Calu3 (cell line): ENCODE measurements around the gene ANXA4. TPM values are rescaled to one million over a fixed set of nuclear protein-coding genes. Genes with fewer than 3 reads are reported as not detected.

Experiments used
- BruUV-seq: library from RNA; stranded (reverse); fragments of 400-500 nt; replicated peaks from 2 replicates; lab custom pipeline; 2021; lab: Mats Ljungman, UMichigan
- CTCF ChIA-PET: fragments of 300-600 bp; sonication (Branson Sonifier 250); formaldehyde crosslinking; loops from one replicate; lab custom pipeline; 2022; ENCODE audit warnings: antibody characterized with exemption; lab: Charles Lee
- DNase-seq: peaks from one replicate; pipeline ENCODE4 v3.0.0; 2022
- H3K27ac Mint-ChIP-seq: one replicate; pipeline ENCODE4 v1.8.0; 2022; ENCODE audit warnings: mixed read lengths; ENCODE audit not compliant: unreplicated experiment
- H3K27me3 Mint-ChIP-seq: one replicate; pipeline ENCODE4 v1.8.0; 2022; ENCODE audit warnings: mixed read lengths; ENCODE audit not compliant: unreplicated experiment
- H3K36me3 Mint-ChIP-seq: one replicate; pipeline ENCODE4 v1.8.0; 2022; ENCODE audit warnings: mild to moderate bottlenecking, moderate library complexity, mixed read lengths; ENCODE audit not compliant: insufficient read depth, unreplicated experiment
- H3K4me1 Mint-ChIP-seq: one replicate; pipeline ENCODE4 v1.8.0; 2022; ENCODE audit warnings: mild to moderate bottlenecking, low read depth, mixed read lengths; ENCODE audit not compliant: unreplicated experiment
- H3K4me3 Mint-ChIP-seq: one replicate; pipeline ENCODE4 v1.8.0; 2022; ENCODE audit warnings: mild to moderate bottlenecking, low read depth, moderate library complexity, mixed read lengths; ENCODE audit not compliant: unreplicated experiment
- H3K9me3 Mint-ChIP-seq: one replicate; pipeline ENCODE4 v1.8.0; 2022; ENCODE audit warnings: low read depth, mixed read lengths; ENCODE audit not compliant: unreplicated experiment
- intact Hi-C: fragments of 100-400 bp; cut with micrococcal nuclease; formaldehyde crosslinking; loops from one replicate; pipeline ENCODE4 v1.10.0; 2022; ENCODE audit not compliant: unreplicated experiment
- total RNA-seq: library from RNA; stranded (reverse); gene quantifications from 2 replicates; pipeline ENCODE4 v1.2.3, GENCODE V29; 2022
- TF ChIP-seq, protein P1 (sequence below): fragments of 200-600 bp; IDR thresholded peaks from one replicate; pipeline ENCODE4 v1.8.0; 2022; ENCODE audit warnings: antibody characterized with exemption; ENCODE audit not compliant: unreplicated experiment

Gene ANXA4
- total RNA-seq, 1 experiment from 2014 or later = 1,439 TPM

DNA sequence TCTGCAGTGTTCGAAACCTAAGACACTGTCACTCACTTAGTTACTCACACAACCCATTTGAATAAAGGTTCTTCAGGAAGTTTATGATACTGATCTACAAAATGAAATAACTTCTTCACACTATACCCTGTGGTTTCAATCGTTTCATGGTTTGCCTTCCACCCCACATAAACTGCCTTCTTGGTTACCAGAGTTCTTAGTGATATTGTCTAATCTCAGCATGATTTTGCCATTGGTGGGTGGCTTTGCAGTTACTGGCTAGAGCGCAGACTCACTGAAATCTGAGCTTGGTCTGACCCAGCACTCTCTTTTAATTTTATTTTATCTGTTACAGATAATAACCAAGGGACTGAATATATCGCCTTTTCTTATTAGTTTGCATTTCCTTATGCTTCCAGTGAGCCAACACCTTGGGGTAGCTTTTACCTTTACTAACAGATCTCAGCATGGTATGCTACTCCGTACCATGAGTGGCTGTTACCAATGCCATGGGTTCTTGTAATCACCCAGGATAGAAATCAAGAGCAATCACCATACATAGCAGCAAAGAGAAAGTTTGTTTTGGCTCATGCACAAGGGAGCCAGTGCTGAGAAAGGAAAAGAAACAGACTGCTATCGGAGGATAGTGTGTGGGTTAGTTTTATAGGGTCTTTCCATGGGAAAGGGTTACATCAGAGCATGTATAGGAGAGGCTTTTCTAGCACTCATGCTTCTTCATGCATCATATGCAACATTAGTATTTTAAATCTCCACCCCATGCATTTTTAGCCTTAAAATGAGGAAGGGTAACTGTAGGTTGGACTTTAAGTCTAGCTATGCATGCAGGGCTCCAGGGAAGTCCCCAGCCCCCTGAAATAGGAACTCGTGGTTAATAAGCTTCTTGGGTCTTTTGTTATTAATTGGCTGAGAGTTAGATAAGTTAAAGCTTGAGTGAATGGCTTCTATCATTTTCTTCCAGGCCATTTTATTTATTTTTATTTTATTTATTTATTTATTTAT lies 33.3 kb downstream of the ANXA4 start:
- no peak for DNase-seq
- no TSS peak for BruUV-seq
- Mint-ChIP-seq H3K27me3 (no peaks in the 10 kb centered on the region), H3K4me1 (peaks cover 84% of the 10 kb centered on the region), H3K36me3 (peaks cover 84% of the 10 kb centered on the region), H3K9me3 (no peaks in the 10 kb centered on the region), H3K4me3 (peak overlapping the region; percentile 27), H3K27ac (peak overlapping the region; percentile 94)
- intact Hi-C loops = no loop called here
- CTCF ChIA-PET = interaction anchor here (1.5 kb wide), 1 partner anchor 9 kb away, joined by 5 read pairs; no protein-coding TSS in a partner anchor
- TF ChIP-seq, protein P1, sequence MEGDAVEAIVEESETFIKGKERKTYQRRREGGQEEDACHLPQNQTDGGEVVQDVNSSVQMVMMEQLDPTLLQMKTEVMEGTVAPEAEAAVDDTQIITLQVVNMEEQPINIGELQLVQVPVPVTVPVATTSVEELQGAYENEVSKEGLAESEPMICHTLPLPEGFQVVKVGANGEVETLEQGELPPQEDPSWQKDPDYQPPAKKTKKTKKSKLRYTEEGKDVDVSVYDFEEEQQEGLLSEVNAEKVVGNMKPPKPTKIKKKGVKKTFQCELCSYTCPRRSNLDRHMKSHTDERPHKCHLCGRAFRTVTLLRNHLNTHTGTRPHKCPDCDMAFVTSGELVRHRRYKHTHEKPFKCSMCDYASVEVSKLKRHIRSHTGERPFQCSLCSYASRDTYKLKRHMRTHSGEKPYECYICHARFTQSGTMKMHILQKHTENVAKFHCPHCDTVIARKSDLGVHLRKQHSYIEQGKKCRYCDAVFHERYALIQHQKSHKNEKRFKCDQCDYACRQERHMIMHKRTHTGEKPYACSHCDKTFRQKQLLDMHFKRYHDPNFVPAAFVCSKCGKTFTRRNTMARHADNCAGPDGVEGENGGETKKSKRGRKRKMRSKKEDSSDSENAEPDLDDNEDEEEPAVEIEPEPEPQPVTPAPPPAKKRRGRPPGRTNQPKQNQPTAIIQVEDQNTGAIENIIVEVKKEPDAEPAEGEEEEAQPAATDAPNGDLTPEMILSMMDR = no peak

DNA sequence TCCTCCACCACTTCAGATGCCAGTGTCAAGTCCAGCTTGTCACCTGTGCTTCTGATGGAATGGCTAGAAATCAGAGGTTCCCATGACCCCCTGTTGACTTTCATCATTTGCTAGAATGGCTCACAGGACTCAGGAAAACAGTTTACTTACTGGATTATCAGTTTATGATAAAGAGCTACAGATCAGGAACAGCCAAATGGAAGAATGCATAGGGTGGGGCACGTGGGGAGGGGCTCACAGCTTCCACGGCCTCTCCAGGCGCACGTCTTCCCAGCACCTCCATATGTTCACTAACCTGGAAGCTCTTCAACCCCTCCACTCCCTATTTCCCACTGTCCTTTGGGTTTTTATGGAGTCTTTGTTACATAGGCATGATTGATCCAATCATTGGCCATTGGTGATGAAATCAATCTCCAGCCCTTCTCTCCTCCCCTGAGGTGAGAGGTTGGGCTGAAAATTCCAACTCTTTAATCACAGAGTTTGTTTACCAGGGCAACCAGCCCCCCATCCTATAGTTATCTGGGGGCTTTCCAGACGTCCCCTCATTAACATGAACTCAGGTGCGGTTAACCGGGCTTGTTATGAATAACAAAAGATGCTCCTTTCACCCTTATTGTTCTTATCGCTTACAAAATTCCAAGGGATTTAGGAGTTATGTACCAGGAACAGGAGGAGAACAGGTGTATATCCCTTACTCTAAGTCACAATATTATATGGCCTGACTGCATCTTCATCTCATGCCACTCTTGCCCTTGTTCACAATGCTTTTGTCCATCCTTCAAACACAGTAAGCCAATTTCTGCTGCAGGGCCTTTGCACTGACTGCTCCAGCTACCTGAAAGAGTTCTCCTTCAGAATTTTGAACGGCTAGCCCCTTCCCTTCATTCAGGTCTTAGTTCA lies 35.2 kb downstream of the ANXA4 start:
- no peaks in the 10 kb centered on the region for H3K27me3 Mint-ChIP-seq
- intact Hi-C loops = no loop called here
- no peak for DNase-seq
- H3K4me3 Mint-ChIP-seq = no peak overlapping the region
- CTCF ChIA-PET = interaction anchor here (0.9 to 1.2 kb wide), 2 partner anchors 9 to 36 kb away, joined by 3 to 4 read pairs; no protein-coding TSS in a partner anchor
- BruUV-seq = no TSS peak
- peaks cover 78% of the 10 kb centered on the region for H3K4me1 Mint-ChIP-seq
- peaks cover 80% of the 10 kb centered on the region for H3K36me3 Mint-ChIP-seq
- peak overlapping the region; percentile 86 for H3K27ac Mint-ChIP-seq
- no peaks in the 10 kb centered on the region for H3K9me3 Mint-ChIP-seq
- TF ChIP-seq, protein P1 = no peak

DNA sequence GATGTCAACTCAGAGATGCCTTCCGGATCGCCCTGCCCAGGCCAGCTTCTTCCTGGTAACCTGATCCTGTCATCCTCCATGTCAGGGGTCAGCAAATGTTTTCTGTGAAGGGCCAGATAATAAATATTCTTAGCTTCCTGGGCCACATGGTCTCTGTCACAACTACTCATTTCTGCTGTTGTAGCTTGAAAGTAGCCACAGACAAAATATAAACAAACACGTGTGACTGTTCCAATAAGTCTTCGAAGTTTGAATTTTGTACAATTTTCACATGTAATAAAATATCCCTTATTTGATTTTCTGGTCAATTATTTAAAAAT lies 35.8 kb downstream of the ANXA4 start:
- no TSS peak for BruUV-seq
- Mint-ChIP-seq H3K27ac (peak overlapping the region; percentile 86), H3K4me3 (no peak overlapping the region), H3K9me3 (no peaks in the 10 kb centered on the region), H3K36me3 (peaks cover 74% of the 10 kb centered on the region), H3K27me3 (no peaks in the 10 kb centered on the region), H3K4me1 (peaks cover 72% of the 10 kb centered on the region)
- TF ChIP-seq, protein P1 = no peak
- intact Hi-C loops = no loop called here
- no peak for DNase-seq
- CTCF ChIA-PET = interaction anchor here (0.9 to 1.2 kb wide), 2 partner anchors 10 to 36 kb away, joined by 3 to 4 read pairs; no protein-coding TSS in a partner anchor
